Measurements from ENCODE around the gene MSH5.
A peak's percentile ranks its signal among the peaks of the same experiment; 100 is the strongest.

- TF ChIP-seq CTCF (IDR thresholded peaks at IDR 0.05): peak in 4 of 7 experiments; percentile 18 to 35 (median 28)
- TF ChIP-seq POLR2A (IDR thresholded peaks at IDR 0.05): peak; percentile 72 to 87 (median 81)
Observed at GRCh38 chr6:31806470-31807272, 66.9 kb downstream of the MSH5 start, which contains the start of gene LSM2.
